ENCODE data around the gene POTEB.
"Not testable (repeated sequence)": the region's sequence is repeated elsewhere in the genome, so short reads cannot be mapped to it uniquely, and the experiment has no call there.

Gene POTEB

GRCh38 chr15:21877635-21878034 is at the start of gene POTEB:
Gene POTEB, minus strand, starts transcription at chr15:21877735. Its CDS starts 489 bp downstream, at chr15:21877246.
- not testable (repeated sequence) for DNase-seq (ENCODE audit: low read depth in 2 of 2)

DNA sequence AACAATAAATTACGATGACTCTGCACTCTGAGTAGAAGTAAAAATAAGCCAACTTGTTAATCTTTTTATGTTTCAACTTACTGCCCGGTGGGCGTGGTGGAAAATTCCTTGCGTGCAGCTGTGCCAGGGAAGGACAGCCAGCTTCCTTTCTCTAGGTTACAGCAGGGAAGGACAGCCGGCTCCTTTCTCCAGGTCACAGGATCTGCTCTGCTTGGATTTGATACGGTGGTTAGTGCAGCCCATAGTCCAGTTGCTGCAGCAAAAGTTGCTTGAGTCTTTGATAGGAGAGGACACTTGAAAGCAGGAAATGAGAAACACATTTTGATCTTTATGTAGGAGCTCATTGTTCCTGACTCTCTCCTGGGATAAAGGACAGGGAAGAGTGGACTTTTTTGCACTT is 13.4 kb upstream of the POTEB start:
- not testable (repeated sequence) for DNase-seq (ENCODE audit: low read depth in 2 of 2)

DNA sequence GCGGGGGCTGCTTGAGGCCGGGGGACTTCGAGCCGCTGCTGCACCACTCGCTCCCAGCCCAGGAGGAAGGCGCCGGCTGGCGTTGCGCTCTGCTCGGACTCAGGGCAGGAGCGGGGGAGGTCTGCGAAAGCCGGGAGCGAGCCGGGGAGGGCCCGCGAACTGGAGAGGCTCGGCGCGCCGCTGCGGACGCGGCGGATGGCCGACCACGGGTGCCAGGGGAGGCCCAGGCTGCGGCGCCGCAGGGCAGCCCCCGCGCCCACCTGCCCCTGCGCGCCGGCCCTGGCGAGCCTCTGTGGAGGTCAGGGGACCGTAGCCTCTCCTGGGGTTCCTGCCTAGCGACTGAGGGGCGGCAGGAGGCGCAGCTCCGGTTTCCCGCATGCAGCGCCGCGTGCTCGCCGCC is 12.0 kb upstream of the POTEB start:
- not testable (repeated sequence) for DNase-seq (ENCODE audit: low read depth in 2 of 2)

- DNase-seq (ENCODE audit: low read depth in 2 of 2): not testable (repeated sequence)
Observed at GRCh38 chr15:21838831-21839230, 38.7 kb downstream of the POTEB start.

Data from activated CD8-positive, alpha-beta memory T cell treated with anti-CD3 and anti-CD28 coated beads for 4 hours (primary cell).